Endothelial cell of umbilical vein (primary cell): Measurements from ENCODE around the gene IPO4. TPM values are rescaled to one million over a fixed set of nuclear protein-coding genes. Genes with fewer than 3 reads are reported as not detected.

Experiments used
- BruUV-seq: library from RNA; stranded (reverse); fragments of 400-500 nt; replicated peaks from 2 replicates; lab custom pipeline; 2021; lab: Mats Ljungman, UMichigan
- CTCF ChIA-PET: fragments of 300-600, 350-600 bp; sonication (Branson Sonifier 250); formaldehyde crosslinking; loops from one replicate; lab custom pipeline; 2021; ENCODE audit warnings: antibody characterized with exemption, inconsistent platforms; lab: Charles Lee
- POLR2A ChIA-PET: fragments of 300-600, 350-600 bp; sonication (Branson Sonifier 250); formaldehyde crosslinking; loops from one replicate; lab custom pipeline; 2021; ENCODE audit warnings: antibody characterized with exemption, inconsistent platforms; lab: Charles Lee
- DNase-seq: peaks from one replicate; pipeline ENCODE4 v3.0.0-alpha.2; 2011; ENCODE audit warnings: low read depth, low spot score
- FAIRE-seq: peaks from 2 replicates; lab custom pipeline; 2011; peaks lifted over from hg19 to GRCh38; lab: Jason Lieb, UNC
- H2AFZ ChIP-seq: 2 replicates; pipeline ENCODE4 v1.6.0; 2012; ENCODE audit warnings: low read depth, low read length, control low read depth, inconsistent platforms
- H3K27ac ChIP-seq: 2 replicates; pipeline ENCODE4 v1.5.1; 2011; ENCODE audit warnings: low read depth, mild to moderate bottlenecking, control low read depth, low read length, moderate library complexity; ENCODE audit not compliant: insufficient read depth
- H3K27me3 ChIP-seq, 2 experiments: 2 replicates each; pipeline versions ENCODE4 v1.6.0 to v1.6.1; 2011; ENCODE audit warnings: low read length in 2 of 2, mixed read lengths in 1 of 2; ENCODE audit not compliant: control insufficient read depth in 2 of 2, insufficient read depth in 2 of 2
- H3K36me3 ChIP-seq, 2 experiments: 2 replicates in 1 of 2; 3 replicates in 1 of 2; pipeline ENCODE4 v1.5.1; 2011; ENCODE audit warnings: low read length in 2 of 2, mild to moderate bottlenecking in 1 of 2, moderate library complexity in 1 of 2; ENCODE audit not compliant: control insufficient read depth in 2 of 2, insufficient read depth in 2 of 2; ENCODE audit errors: extremely low read depth in 1 of 2
- H3K4me1 ChIP-seq: 3 replicates; pipeline ENCODE4 v1.5.1; 2011; ENCODE audit warnings: mild to moderate bottlenecking, low read length; ENCODE audit not compliant: control insufficient read depth, insufficient read depth; ENCODE audit errors: extremely low read depth
- H3K4me2 ChIP-seq: 2 replicates; pipeline ENCODE4 v1.6.1; 2011; ENCODE audit warnings: low read length, control low read depth, mixed read lengths; ENCODE audit not compliant: insufficient read depth
- H3K4me3 ChIP-seq, 3 experiments: fragments of 200-600 bp in 1 of 3; sonication (generic), shearing (Covaris generic) in 1 of 3; replicated peaks in 1 of 3; 2 replicates each; pipeline ENCODE4 v1.5.1; 2011 to 2016; ENCODE audit warnings: control low read depth in 3 of 3, low read length in 3 of 3, mild to moderate bottlenecking in 2 of 3, inconsistent platforms in 1 of 3, low read depth in 1 of 3, moderate library complexity in 1 of 3; ENCODE audit not compliant: insufficient read depth in 1 of 3
- H3K79me2 ChIP-seq: 2 replicates; pipeline ENCODE4 v1.6.0; 2012; ENCODE audit warnings: low read length, inconsistent platforms; ENCODE audit not compliant: control insufficient read depth, insufficient read depth
- H3K9ac ChIP-seq: replicated peaks from 2 replicates; pipeline ENCODE3; 2011; ENCODE audit warnings: low read length, control low read depth; ENCODE audit not compliant: insufficient read depth; ENCODE audit errors: extremely low read depth
- H3K9me1 ChIP-seq: replicated peaks from 3 replicates; pipeline ENCODE4 v1.6.0; 2011; ENCODE audit warnings: mild to moderate bottlenecking, low read length; ENCODE audit not compliant: control insufficient read depth, insufficient read depth; ENCODE audit errors: extremely low read depth
- H3K9me3 ChIP-seq: replicated peaks from 2 replicates; pipeline ENCODE4 v1.5.1; 2012; ENCODE audit warnings: low read length, inconsistent platforms; ENCODE audit not compliant: control insufficient read depth, insufficient read depth
- H4K20me1 ChIP-seq: replicated peaks from 2 replicates; pipeline ENCODE3; 2011; ENCODE audit warnings: mild to moderate bottlenecking, low read length; ENCODE audit not compliant: control insufficient read depth, insufficient read depth; ENCODE audit errors: extremely low read depth
- EZH2 ChIP-seq: IDR thresholded peaks from 2 replicates; pipeline ENCODE4 v1.6.1; 2012; ENCODE audit warnings: borderline replicate concordance, low read depth, mild to moderate bottlenecking, moderate library complexity, low read length, inconsistent platforms; ENCODE audit not compliant: severe bottlenecking
- FOS ChIP-seq: IDR thresholded peaks from 2 replicates; pipeline ENCODE4 v1.6.1; 2011; ENCODE audit warnings: mild to moderate bottlenecking, low read length, moderate library complexity, borderline replicate concordance; ENCODE audit not compliant: insufficient read depth
- GATA2 ChIP-seq: IDR thresholded peaks from 2 replicates; pipeline ENCODE4 v1.7.0; 2011; ENCODE audit warnings: low read depth, mild to moderate bottlenecking, moderate library complexity, mixed read lengths, low read length; ENCODE audit not compliant: insufficient read length, insufficient read depth
- JUN ChIP-seq: IDR thresholded peaks from 2 replicates; pipeline ENCODE4 v1.6.1; 2011; ENCODE audit warnings: borderline replicate concordance, low read depth; ENCODE audit not compliant: insufficient read length, insufficient read depth
- MYC ChIP-seq: IDR thresholded peaks from one replicate; pipeline ENCODE4 v1.6.1; 2011; ENCODE audit warnings: mild to moderate bottlenecking, low read depth, low read length
- POLR2A ChIP-seq: IDR thresholded peaks from 2 replicates; pipeline ENCODE4 v1.6.1; 2012; ENCODE audit warnings: low read depth, mild to moderate bottlenecking, control low read depth, low read length
- POLR2AphosphoS5 ChIP-seq: IDR thresholded peaks from 2 replicates; pipeline ENCODE4 v1.6.1; 2012; ENCODE audit warnings: low read depth, mild to moderate bottlenecking, control low read depth, low read length, moderate library complexity; ENCODE audit not compliant: insufficient read depth
- dilution Hi-C: fragments of 300-500 bp; cut with MboI; formaldehyde crosslinking; loops from one replicate; pipeline ENCODE4 v1.15.0; 2019; ENCODE audit warnings: low sequenced_read_pairs; ENCODE audit not compliant: extremely low pct_ligation_motif_present
- intact Hi-C: fragments of 100-400 bp; cut with micrococcal nuclease; formaldehyde crosslinking; loops from one replicate; pipeline ENCODE4 v1.10.0; 2022
- polyA plus RNA-seq, 4 experiments: library from polyadenylated mRNA; depleted of rRNA in 3 of 4; stranded (reverse) in 3 of 4; unstranded in 1 of 4; fragments of >200 nt; gene quantifications; 2 replicates each; pipeline versions ENCODE4 v1.2.1 to v1.2.3, GENCODE V29; 2011 to 2012; ENCODE audit warnings: missing spikeins in 1 of 4
- total RNA-seq: library from RNA; stranded (reverse); gene quantifications from 2 replicates; pipeline ENCODE4 v1.2.3, GENCODE V29; 2021
- TF ChIP-seq, protein P1 (sequence below): IDR thresholded peaks from 2 replicates; pipeline ENCODE4 v1.6.1; 2011; ENCODE audit not compliant: insufficient read depth, insufficient read length
- TF ChIP-seq, protein P2 (sequence below), 2 donors: IDR thresholded peaks; 1 replicate in 1 of 2; 2 replicates in 1 of 2; pipeline ENCODE4 v1.5.1; 2011; ENCODE audit warnings: low read length in 2 of 2, mild to moderate bottlenecking in 2 of 2, moderate library complexity in 2 of 2, control low read depth in 1 of 2, inconsistent platforms in 1 of 2, low read depth in 1 of 2; ENCODE audit not compliant: insufficient read depth in 1 of 2; ENCODE audit errors: extremely low read depth in 1 of 2

The IPO4 gene
- total and polyA plus RNA-seq, 2 donors (not counting 3 experiments of a cell fraction or from before 2014, with no cell fraction given), result 24.6 to 66.5 TPM

DNA sequence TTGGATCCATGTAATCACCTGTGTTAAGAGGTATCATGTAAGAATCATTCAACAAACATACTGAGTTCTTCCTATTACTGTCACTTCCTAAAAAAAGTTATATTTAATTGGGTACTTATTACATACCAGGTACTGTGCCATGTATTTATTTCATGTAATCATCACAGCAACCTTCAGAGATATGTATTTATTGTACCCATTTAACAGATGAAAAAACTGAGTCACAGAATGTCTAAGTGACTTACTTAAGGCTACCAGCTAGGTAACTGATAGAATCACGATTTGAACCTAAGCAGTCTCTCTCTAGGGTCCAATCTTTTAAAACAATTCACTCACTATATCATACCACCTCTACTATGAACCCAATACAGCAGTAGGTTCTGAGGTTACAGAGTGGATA lies 44.2 kb downstream of the IPO4 start:
- dilution Hi-C loops, result no loop called here

More for the DNA sequence above, 44.2 kb downstream of the IPO4 start:
- no peak for FAIRE-seq
- H3K27ac ChIP-seq, result no peak overlapping the region
- TF ChIP-seq, protein P1, sequence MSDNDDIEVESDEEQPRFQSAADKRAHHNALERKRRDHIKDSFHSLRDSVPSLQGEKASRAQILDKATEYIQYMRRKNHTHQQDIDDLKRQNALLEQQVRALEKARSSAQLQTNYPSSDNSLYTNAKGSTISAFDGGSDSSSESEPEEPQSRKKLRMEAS, result no peak
- TF ChIP-seq EZH2 (no peak), FOS (no peak), POLR2A (no peak), MYC (no peak), JUN (no peak), POLR2AphosphoS5 (no peak), GATA2 (no peak)
- TF ChIP-seq, protein P2, sequence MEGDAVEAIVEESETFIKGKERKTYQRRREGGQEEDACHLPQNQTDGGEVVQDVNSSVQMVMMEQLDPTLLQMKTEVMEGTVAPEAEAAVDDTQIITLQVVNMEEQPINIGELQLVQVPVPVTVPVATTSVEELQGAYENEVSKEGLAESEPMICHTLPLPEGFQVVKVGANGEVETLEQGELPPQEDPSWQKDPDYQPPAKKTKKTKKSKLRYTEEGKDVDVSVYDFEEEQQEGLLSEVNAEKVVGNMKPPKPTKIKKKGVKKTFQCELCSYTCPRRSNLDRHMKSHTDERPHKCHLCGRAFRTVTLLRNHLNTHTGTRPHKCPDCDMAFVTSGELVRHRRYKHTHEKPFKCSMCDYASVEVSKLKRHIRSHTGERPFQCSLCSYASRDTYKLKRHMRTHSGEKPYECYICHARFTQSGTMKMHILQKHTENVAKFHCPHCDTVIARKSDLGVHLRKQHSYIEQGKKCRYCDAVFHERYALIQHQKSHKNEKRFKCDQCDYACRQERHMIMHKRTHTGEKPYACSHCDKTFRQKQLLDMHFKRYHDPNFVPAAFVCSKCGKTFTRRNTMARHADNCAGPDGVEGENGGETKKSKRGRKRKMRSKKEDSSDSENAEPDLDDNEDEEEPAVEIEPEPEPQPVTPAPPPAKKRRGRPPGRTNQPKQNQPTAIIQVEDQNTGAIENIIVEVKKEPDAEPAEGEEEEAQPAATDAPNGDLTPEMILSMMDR (IDR thresholded peaks at IDR 0.05; ENCODE audit: extremely low read depth in 1 of 2, insufficient read depth in 1 of 2, low read depth in 1 of 2, low read length in 2 of 2), result no peak
- no peak overlapping the region for H2AFZ ChIP-seq
- no peaks in the 10 kb centered on the region for H3K9me1 ChIP-seq
- peaks cover 32% of the 10 kb centered on the region for H3K79me2 ChIP-seq
- peaks cover 0 to 7% of the 10 kb centered on the region in 2 experiments for H3K36me3 ChIP-seq
- no peaks in the 10 kb centered on the region for H3K27me3 ChIP-seq
- no peaks in the 10 kb centered on the region for H4K20me1 ChIP-seq
- DNase-seq, result no peak
- H3K9me3 ChIP-seq, result no peaks in the 10 kb centered on the region
- ChIA-PET POLR2A (no interaction called here), CTCF (interaction anchor here (1.6 kb wide), 1 partner anchor 16 kb away, joined by 9 read pairs; the partner anchor contains the start of gene IRF9)
- intact Hi-C loops, result no loop called here
- no peak overlapping the region for H3K4me3 ChIP-seq
- no peak overlapping the region for H3K9ac ChIP-seq
- no peak overlapping the region for H3K4me2 ChIP-seq
- peaks cover 23% of the 10 kb centered on the region for H3K4me1 ChIP-seq
- BruUV-seq, result no TSS peak
